Fibroblast of lung (primary cell): ENCODE data around the gene UQCR11. TPM values are rescaled to one million over a fixed set of nuclear protein-coding genes. Genes with fewer than 3 reads are reported as not detected.

Experiments
- DNase-seq, 2 donors: peaks; one replicate each; pipeline versions ENCODE4 v3.0.0 to v3.0.0-alpha.2; 2010; ENCODE audit warnings: low read depth in 2 of 2
- H2AFZ ChIP-seq: 2 replicates; pipeline ENCODE4 v1.5.1; 2012; ENCODE audit warnings: low read length, control low read depth, inconsistent platforms
- H3K27ac ChIP-seq: 2 replicates; pipeline ENCODE4 v1.5.1; 2011; ENCODE audit warnings: low read length, control low read depth; ENCODE audit not compliant: insufficient read depth
- H3K27me3 ChIP-seq: 2 replicates; pipeline ENCODE4 v1.5.1; 2011; ENCODE audit warnings: mild to moderate bottlenecking, low read length; ENCODE audit not compliant: control insufficient read depth, insufficient read depth
- H3K36me3 ChIP-seq: 2 replicates; pipeline ENCODE4 v1.5.1; 2011; ENCODE audit warnings: low read length; ENCODE audit not compliant: control insufficient read depth, insufficient read depth
- H3K4me1 ChIP-seq: 2 replicates; pipeline ENCODE4 v1.5.1; 2011; ENCODE audit warnings: low read length; ENCODE audit not compliant: control insufficient read depth, insufficient read depth; ENCODE audit errors: extremely low read depth
- H3K4me2 ChIP-seq: 2 replicates; pipeline ENCODE4 v1.5.1; 2011; ENCODE audit warnings: low read length, control low read depth; ENCODE audit not compliant: insufficient read depth; ENCODE audit errors: extremely low read depth
- H3K4me3 ChIP-seq, 4 experiments: fragments of 200-600 bp in 1 of 4; sonication (generic) in 1 of 4; replicated peaks in 1 of 4; 2 replicates each; pipeline ENCODE4 v1.5.1; 2011 to 2016; ENCODE audit warnings: low read length in 4 of 4, low read depth in 3 of 4, mild to moderate bottlenecking in 3 of 4, control low read depth in 2 of 4, inconsistent platforms in 1 of 4, mixed read lengths in 1 of 4; ENCODE audit not compliant: insufficient read depth in 1 of 4; ENCODE audit errors: control extremely low read depth in 1 of 4
- H3K79me2 ChIP-seq: 2 replicates; pipeline ENCODE4 v1.5.1; 2012; ENCODE audit warnings: mild to moderate bottlenecking, low read length, inconsistent platforms; ENCODE audit not compliant: control insufficient read depth, insufficient read depth
- H3K9ac ChIP-seq: 2 replicates; pipeline ENCODE4 v1.5.1; 2011; ENCODE audit warnings: mild to moderate bottlenecking, low read length, control low read depth; ENCODE audit not compliant: insufficient read depth
- H3K9me3 ChIP-seq: 2 replicates; pipeline ENCODE4 v1.5.1; 2012; ENCODE audit warnings: low read depth, low read length; ENCODE audit not compliant: control insufficient read depth, insufficient read depth
- H4K20me1 ChIP-seq: 2 replicates; pipeline ENCODE4 v1.5.1; 2011; ENCODE audit warnings: low read length; ENCODE audit not compliant: control insufficient read depth, insufficient read depth; ENCODE audit errors: extremely low read depth
- EZH2 ChIP-seq: IDR thresholded peaks from 2 replicates; pipeline ENCODE4 v1.5.1; 2012; ENCODE audit warnings: low read length, control low read depth, mild to moderate bottlenecking; ENCODE audit errors: missing control alignments
- polyA plus RNA-seq, 2 donors: library from polyadenylated mRNA; depleted of rRNA in 1 of 2; stranded (reverse) in 1 of 2; unstranded in 1 of 2; fragments of >200 nt; gene quantifications; 2 replicates each; pipeline ENCODE4 v1.2.1, GENCODE V29; 2011 to 2012; ENCODE audit warnings: missing spikeins in 1 of 2
- total RNA-seq: library from RNA; depleted of rRNA; stranded (reverse); fragments of >200 nt; gene quantifications from 2 replicates; pipeline ENCODE4 v1.2.1, GENCODE V29; 2014
- TF ChIP-seq, protein P1 (sequence below), 2 donors: IDR thresholded peaks in 1 of 2; conservative IDR thresholded peaks in 1 of 2; 1 replicate in 1 of 2; 2 replicates in 1 of 2; pipeline ENCODE4 v1.5.1; 2011 to 2012; ENCODE audit warnings: low read length in 2 of 2, control low read depth in 1 of 2, inconsistent platforms in 1 of 2, low read depth in 1 of 2, mild to moderate bottlenecking in 1 of 2

UQCR11 gene
- total and polyA plus RNA-seq, 2 donors (not counting 1 experiment from before 2014, with no cell fraction given): 89.2 to 101 TPM

DNA sequence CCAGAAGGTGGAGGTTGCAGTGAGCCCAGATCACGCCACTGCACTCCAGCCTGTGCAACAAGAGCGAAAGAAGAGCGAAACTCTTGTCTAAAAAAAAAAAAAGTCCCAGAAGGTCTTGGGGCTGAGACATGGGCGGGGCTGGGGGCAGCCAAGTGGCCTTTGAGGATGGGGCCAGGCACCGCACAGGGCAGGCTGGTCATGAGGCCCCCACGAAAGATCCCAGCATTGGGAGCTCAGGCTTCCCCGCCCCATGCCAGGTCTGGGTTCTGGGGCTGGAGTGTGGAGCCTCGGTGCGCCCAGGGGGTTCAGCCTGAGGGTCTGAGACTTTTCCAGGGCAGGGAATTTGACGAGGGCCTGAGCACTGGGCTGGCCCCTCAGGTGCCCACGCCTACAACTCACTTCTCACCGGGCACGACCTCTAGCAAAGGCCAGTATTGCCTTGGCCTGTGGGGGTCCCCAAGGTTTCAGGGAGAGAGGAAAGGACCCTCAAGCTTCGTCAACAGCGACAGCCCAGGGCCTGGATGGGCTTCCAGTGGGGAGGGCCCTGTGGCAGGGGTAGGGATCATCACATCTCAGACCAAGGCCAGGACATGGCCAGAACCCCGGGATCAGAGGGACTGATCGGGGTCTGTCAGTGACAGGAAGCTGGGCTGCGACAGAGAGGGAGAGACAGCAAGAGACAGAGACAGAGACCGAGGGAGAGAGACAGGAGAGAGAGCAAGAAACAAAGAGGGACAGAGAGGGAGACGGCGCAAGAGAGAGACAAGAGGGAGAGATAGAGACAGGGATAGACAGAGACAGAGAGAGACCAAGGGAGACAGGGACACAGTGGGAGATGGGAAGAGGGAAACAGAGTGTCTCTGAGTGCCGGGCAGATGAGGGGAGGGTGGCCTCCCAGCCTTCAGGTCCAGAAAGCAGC is 29.7 kb downstream of the UQCR11 start:
- H4K20me1 ChIP-seq: no peaks in the 10 kb centered on the region
- H3K9me3 ChIP-seq: no peaks in the 10 kb centered on the region
- H3K4me1 ChIP-seq: no peaks in the 10 kb centered on the region
- no peak overlapping the region for H3K4me2 ChIP-seq
- DNase-seq: no peak
- no peaks in the 10 kb centered on the region for H3K27me3 ChIP-seq
- H3K27ac ChIP-seq: no peak overlapping the region
- no peak overlapping the region for H3K4me3 ChIP-seq
- TF ChIP-seq, protein P1, sequence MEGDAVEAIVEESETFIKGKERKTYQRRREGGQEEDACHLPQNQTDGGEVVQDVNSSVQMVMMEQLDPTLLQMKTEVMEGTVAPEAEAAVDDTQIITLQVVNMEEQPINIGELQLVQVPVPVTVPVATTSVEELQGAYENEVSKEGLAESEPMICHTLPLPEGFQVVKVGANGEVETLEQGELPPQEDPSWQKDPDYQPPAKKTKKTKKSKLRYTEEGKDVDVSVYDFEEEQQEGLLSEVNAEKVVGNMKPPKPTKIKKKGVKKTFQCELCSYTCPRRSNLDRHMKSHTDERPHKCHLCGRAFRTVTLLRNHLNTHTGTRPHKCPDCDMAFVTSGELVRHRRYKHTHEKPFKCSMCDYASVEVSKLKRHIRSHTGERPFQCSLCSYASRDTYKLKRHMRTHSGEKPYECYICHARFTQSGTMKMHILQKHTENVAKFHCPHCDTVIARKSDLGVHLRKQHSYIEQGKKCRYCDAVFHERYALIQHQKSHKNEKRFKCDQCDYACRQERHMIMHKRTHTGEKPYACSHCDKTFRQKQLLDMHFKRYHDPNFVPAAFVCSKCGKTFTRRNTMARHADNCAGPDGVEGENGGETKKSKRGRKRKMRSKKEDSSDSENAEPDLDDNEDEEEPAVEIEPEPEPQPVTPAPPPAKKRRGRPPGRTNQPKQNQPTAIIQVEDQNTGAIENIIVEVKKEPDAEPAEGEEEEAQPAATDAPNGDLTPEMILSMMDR (conservative IDR thresholded peaks at IDR 0.05 in 1 of 2, IDR thresholded peaks at IDR 0.05 in 1 of 2; ENCODE audit: low read depth in 1 of 2, low read length in 2 of 2): no peak
- no peak for TF ChIP-seq EZH2
- peaks cover 16% of the 10 kb centered on the region for H3K36me3 ChIP-seq
- no peak overlapping the region for H2AFZ ChIP-seq
- no peaks in the 10 kb centered on the region for H3K79me2 ChIP-seq
- H3K9ac ChIP-seq: no peak overlapping the region

DNA sequence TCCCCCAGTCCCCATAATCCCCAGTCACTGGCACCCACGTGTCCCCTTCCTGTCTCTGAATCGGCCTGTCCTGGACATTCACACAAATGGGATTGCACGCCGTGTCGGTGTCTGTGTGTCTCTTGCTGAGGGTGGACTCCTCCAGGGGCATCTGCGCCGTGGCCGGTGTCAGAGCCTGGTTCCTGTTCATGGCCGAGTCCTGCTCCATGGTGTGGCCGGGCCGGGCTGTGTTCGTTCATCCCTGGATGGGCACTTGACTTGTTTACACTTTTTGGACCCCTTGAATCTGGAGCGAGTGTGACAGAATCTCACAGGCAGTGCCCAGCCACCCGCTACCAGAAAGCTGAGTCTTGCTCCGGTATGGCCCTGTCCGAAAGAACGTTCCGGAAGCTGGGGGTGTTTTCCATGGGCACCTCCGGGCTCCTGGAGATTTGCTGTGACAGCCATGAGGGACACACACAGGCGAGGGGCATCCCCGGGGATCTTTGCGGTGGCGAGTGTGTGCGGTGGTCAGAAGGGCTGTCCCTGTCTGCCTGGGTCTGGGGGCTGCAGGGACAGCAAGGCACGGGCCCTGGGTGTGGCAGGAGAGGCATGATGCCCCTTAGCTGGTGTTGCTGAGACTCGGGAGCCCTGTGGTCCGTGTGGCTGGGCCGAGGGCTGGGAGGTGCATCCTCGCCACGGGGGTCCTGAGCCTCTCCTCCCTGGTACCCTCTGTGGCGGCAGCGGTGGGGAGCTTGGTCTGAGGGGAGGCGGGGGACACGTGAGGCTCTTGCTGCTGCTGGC is 30.7 kb downstream of the UQCR11 start:
- H3K79me2 ChIP-seq: no peaks in the 10 kb centered on the region
- no peak for DNase-seq
- TF ChIP-seq EZH2: no peak
- TF ChIP-seq, protein P1 (conservative IDR thresholded peaks at IDR 0.05 in 1 of 2, IDR thresholded peaks at IDR 0.05 in 1 of 2; ENCODE audit: low read depth in 1 of 2, low read length in 2 of 2): no peak

DNA sequence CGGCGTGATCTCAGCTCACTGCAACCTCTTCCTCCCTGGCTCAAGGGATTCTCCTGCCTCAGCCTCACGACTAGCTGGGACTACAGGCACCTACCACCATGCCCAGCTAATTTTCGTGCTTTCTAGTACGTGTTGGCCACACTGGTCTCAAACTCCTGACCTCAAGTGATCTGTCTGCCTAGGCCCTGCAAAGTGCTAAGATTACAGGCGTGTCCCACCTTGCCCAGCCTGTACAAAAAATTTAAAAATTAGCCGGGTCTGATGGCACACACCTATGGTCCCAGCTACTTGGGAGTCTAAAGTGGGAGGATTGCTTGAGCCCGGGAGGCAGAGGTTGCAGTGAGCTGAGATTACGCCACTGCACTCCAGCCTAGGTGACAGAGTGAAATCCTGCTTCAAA is 32.5 kb downstream of the UQCR11 start:
- no peaks in the 10 kb centered on the region for H3K27me3 ChIP-seq
- no peak overlapping the region for H3K4me3 ChIP-seq
- H3K4me2 ChIP-seq: no peak overlapping the region
- no peak overlapping the region for H3K27ac ChIP-seq
- DNase-seq: no peak
- no peak overlapping the region for H2AFZ ChIP-seq
- H3K79me2 ChIP-seq: no peaks in the 10 kb centered on the region
- H4K20me1 ChIP-seq: no peaks in the 10 kb centered on the region
- TF ChIP-seq, protein P1 (conservative IDR thresholded peaks at IDR 0.05 in 1 of 2, IDR thresholded peaks at IDR 0.05 in 1 of 2; ENCODE audit: low read depth in 1 of 2, low read length in 2 of 2): no peak
- TF ChIP-seq EZH2: no peak
- no peaks in the 10 kb centered on the region for H3K9me3 ChIP-seq
- no peaks in the 10 kb centered on the region for H3K4me1 ChIP-seq
- no peak overlapping the region for H3K9ac ChIP-seq
- peaks cover 6% of the 10 kb centered on the region for H3K36me3 ChIP-seq

More for the DNA sequence above, 30.7 kb downstream of the UQCR11 start:
- Histone ChIP-seq H4K20me1 (no peaks in the 10 kb centered on the region), H3K9ac (no peak overlapping the region), H3K27ac (no peak overlapping the region), H3K9me3 (no peaks in the 10 kb centered on the region), H2AFZ (no peak overlapping the region), H3K27me3 (no peaks in the 10 kb centered on the region), H3K36me3 (peaks cover 13% of the 10 kb centered on the region), H3K4me2 (no peak overlapping the region), H3K4me3 (no peak overlapping the region), H3K4me1 (no peaks in the 10 kb centered on the region)
